Stimulated activated CD4-positive, alpha-beta T cell treated with anti-CD3 and anti-CD28 coated beads, Interleukin-12 subunit alpha, Interleukin-12 subunit beta, amount 100 ng/mL, for 24 hours (primary cell): Measurements from ENCODE around the gene DNASE2B.

Experiments used
- DNase-seq, 2 experiments: peaks; one replicate each; pipeline ENCODE4 v3.0.0-alpha.2; 2020; ENCODE audit warnings: low read depth in 2 of 2

The DNASE2B gene

DNA sequence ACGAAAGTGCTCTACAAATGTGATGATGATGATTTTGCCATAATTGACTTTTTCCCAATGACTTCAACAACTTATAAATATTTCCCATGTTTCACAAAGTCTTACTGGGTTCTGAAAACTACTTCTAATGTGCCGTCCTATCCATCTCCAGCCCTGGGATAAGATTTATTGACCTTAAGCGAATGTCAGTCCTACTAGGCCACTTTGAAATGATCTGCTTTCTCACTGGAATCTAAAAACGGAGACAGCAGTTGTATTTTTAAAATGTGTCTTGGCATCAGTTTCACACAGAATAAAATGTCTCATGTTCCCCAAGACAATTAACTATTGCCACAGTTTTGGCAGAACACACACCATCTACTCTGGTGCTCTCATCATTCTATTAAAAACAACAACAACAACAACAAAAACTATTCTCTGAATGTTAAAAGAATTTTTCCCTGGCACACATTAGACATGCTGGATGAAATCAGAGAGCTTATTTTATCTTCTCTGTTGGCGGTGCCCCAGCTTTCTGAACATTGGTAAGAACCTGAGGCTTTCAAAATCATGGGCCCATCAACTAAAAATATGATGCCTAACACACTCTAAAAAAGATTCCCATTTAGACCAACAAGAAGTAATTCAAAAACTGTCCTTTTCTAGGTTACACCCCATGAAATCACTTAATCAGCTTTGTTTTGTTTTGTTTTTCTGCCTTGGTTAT, 23.1 kb upstream of the DNASE2B start:
- no peak for DNase-seq

DNA sequence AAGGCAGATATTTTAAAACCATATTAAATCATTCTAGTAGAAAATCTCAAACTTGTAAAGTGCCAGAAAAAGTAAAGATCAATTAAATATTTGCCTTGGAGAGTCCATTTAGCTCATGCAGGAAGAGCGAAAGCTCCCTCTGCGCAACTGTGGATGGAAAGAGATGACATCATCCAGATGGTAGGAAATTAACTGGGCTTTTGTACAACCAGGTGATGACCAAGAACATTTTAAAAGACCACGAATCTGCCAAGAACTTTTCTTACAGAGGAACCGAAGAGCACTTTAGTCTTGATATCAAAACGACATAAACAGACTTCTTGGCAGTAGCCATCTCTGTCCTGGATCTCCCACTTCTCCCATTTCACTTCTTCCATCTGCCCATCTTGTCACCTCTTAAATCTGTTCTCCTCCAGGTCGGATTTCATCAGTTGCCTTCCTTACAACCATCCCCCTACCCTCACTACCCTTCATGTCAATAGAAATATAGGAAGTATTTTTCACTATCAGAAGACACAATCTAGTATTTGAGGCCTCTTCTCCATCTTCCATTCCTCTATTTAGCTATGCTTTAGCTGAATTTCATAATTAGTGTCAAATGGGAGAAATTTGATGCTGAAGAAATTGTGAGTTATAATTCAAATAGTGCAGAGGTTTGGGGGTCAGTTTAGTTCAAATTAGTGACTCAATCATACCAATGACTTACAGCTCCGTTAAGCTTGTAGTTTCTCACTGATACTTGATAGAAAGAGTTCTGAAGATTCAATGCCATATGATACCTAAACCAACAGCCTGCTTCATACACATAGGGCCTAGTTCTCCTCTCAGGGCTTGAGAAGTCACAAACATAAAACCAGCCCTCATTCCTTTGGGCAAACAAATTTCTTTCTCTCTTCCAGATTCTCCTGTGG, 22.0 kb upstream of the DNASE2B start:
- DNase-seq: no peak

DNA sequence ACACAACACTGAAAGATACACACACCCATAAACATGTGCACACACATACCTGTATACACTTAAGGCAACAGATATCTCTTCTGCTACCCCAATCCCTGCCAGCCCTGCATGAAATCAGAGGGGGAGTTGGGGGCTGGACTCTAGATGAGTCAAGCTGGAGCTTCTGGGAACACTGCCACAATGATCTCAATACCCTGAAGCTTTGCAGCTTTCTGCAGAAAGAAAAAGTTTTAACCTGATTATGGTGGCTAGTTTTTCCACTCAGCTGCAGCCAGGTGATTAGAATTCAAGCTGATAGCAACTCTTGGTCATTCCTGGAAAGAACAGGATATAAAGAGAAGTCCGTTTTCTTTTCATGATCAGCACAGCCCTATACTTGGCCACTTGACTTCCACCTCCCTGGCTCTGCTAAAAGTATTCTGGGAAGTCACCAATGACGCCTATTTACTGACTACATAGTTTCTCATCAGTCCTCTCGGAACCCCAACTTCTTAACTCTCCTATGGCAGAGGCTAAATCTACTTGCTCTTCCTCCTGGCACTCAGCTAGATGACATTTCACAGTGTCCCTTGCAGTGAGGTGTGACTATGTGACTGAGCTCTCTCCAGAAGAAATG, 20.7 kb upstream of the DNASE2B start:
- no peak for DNase-seq

DNA sequence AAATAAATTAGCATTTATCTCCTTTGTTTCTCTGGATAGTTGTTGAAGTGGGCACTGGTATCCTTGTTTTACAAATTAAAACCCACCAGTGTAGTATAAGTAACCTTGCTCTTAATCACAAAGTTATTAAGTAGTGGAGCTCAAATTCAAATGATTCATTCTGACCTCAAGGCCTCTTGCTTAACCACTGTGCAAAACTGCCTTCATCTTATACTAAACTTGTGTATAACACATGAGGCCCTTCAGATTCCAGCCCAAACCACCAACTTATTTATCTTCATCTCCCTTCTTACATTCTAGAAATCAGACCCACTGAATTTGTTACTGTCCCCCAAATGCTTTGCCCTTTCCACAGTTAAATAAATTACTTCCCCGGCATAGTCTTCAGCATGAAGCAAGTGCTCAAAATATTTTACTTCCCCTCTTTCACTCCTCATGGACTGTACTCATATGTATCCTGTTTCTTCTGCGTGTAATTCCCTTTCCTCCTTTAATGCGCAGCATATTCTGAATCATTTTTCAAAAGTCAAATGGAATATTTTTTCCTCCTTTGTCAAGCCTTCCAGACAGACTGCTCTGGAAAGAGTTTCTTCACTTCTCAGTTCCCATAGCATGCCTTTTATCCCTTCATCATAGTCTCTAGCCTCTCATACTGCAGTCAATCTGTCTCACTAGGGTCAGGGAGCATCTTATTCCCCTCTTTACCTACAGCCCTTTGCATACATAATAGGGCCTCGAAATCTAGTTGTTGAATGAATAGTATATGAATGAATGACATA, 19.0 kb upstream of the DNASE2B start:
- DNase-seq: no peak

DNA sequence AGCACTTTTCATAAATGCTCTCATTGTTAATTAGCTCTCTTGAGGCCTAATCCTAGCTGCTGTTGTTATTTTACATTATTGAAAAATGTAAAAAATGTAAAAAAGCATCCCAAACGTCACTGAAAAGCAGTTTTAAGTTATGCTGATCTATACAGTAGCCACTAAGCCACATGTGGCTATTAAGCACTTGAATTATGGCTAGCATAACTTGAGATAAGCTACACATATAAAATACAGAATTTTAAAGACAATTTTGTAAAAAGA, 18.4 kb upstream of the DNASE2B start:
- DNase-seq: no peak

DNA sequence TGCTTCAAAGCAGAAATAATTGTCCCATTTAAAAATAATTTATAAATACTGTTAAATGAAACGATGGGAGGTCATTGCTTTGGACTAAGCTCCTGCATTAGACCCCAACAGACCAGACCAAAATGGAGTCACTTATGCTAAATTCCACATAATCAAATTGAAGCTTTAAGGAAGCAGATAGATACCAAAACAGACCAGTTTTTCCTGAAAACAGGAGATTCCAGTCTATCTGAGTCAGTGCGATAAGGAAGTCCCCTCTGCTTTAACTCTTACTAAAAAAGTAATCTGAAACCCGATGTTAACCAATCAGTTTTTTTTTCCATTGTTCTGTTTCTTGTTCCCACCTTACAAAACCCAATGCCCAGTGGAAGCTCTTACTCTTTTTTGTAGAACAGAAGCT, 16.2 kb upstream of the DNASE2B start:
- DNase-seq: no peak

DNA sequence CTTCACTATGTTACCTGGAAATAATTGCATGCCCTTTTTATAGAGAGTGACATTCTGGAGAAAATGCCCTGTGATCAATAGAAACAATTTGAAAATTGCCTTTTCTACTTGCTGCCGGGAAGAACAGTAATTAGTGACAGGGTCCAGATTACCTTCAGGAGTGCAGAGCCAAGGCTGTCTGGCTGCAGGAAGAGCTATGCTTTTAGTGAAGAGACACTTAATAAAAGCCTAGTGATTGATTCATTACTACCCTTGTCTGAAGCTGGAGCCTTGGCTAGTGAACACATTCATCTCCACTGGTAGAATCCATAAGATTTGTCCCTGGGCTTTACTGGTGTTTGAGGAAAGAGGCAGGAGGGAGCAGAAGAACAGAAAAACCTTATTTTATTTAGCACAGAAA, 12.9 kb upstream of the DNASE2B start:
- DNase-seq: no peak

DNA sequence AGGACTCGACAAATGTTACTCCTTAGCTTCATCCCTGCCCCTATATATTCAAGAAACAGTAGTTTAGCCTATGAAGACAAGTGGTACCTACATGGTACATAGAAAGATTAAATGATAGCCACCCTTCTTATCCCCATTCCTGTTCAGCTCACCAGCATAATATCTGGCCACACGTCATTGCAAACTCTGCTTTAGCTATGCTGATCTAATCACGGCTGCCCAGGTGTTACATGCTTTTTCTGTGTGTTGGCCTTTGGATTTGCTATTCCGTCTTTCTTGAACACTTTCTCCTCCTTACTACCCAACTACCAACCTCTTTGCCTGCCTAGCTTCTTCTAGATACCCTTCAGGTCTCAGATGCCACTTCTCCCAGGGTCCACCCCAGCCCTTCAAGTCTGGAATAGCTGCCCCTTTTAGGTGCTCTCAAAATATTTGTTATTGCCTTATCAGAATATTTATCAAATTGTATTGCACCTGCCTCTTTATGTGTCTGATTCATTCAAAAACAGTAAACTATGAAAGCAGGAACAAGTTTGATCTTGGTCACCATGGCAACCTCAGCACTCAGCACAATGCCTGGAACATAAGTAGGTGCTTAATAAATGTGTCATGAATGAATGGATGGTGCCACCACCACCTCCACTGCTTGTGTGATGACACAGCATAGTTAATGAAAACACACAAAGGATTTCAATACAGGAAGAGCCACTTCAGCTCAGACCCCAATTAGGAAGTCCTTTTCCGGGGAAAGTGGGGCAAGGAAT, 11.4 kb upstream of the DNASE2B start:
- DNase-seq: no peak

DNA sequence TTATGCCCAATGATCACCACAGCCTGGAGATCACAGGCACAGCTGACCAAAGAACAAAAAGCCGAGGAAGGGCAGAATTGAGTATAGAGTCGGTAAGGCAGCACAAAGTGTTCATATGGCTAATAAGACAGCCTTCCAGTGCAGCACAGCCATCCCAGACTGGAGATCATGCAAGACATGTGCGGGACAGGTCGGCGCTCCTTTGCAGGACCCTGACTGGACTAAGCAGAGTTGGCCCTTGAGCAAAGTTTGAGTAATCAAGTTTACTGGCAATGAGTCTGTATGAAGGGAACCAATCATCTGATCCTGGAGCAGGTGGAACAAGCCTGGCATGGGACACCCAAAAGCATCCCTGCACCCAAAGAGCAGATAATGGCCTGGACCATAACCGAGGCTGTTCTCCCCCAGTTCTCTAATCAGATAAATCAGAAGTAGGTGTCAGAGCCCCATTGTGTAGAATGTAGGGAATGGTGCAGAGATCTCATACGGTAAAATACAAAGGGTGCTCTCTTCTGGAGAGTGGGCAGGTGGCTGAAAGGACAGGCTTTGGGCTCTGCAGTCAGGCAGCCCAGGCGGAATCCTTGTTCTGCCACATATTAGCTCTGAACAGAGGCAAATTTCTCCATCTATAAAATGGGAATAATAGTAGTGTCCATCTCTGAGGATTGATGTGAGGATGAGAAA, 10.7 kb upstream of the DNASE2B start:
- no peak for DNase-seq

DNA sequence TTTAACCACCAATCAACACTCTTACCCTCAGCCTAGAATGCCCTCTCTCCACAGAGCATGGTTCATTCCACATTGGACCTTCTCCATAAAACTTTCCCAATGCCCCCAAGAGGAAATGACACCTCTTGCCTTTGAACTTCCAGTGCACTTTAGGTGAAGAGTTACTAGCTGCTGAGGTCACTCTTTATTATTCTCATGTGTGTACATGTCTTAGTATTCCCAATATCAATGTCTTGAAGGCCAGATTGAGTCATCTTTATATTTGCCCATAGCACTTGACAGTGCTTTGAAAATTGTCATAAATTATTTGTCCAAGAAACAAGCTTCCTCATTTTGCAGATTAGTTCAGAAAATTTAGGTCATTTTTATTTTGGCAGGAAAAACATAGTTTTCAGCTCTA, 8.1 kb upstream of the DNASE2B start:
- no peak for DNase-seq

DNA sequence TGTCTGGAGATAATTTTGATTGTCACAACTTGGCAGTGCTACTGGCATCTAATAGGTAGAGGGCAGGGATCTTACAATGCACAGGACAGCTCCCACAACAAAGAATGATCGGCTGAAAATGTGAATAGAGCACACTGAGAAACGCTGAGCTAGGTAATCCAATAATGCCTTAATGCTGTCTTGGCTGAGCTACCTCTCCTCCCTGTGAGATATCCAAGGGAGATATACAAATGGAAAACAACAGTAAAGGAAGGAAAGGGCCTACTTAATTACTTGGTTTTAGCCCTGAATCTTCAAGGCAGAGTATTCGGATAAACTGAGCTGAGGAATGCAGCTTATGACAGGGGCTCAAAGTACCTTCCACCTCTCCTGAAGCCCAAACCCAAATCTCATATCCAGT, 2.9 kb downstream of the DNASE2B start:
- no peak for DNase-seq

DNA sequence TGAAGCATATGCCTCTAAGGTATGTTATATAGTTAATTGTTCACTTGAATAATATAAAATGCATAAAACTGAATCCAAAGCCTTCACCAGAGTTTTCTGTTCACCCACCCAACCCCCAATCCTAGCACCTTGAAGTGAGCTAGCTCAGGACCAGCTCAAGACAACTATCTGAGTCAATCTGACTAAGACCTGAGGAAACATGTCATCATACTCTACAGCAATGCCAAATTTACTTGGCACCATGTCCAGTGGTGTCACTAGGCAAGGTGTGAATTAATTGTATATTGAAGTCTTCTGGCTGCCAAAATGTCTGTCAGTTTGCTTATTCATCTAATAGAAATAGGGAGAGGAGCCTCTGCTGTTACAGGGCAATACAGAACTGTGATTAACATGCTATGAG, 3.8 kb downstream of the DNASE2B start:
- DNase-seq: no peak

DNA sequence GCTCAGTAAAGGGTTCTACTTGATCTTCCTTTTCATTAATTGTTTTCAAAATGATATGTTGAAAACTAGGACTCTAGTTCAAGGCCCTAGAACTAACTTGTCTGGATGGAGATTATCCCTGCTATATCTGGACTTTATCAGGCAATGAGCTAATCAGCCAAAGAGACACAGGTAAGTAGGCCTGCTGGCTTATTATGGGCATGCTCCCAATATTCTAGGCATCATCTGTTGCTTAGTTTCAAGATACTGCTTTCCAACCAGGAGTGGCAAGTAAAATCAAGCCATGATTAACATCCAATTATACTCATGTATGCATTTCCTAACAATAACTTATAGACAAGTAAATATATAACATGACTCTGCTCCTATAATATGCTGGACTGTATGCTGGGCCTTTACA, 4.2 kb downstream of the DNASE2B start:
- no peak for DNase-seq

DNA sequence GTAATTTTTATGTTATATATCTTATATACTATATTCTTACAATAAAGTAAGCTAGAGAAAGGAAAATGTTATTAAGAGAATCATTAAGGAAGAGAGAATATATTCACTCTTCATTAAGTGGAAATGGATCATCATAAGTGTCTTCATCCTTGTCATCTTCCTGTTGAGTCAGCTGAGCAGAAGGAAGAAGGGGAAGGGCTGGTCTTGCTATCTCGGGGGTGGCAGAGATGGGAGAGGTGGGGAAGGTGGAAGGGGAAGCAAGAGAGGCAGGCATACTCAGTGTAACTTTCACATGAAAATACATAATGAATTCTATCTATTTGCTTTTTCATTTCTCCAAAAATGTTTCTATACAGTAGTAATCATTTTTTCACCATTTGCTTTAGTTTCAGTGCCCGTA, 5.1 kb downstream of the DNASE2B start:
- DNase-seq: no peak

DNA sequence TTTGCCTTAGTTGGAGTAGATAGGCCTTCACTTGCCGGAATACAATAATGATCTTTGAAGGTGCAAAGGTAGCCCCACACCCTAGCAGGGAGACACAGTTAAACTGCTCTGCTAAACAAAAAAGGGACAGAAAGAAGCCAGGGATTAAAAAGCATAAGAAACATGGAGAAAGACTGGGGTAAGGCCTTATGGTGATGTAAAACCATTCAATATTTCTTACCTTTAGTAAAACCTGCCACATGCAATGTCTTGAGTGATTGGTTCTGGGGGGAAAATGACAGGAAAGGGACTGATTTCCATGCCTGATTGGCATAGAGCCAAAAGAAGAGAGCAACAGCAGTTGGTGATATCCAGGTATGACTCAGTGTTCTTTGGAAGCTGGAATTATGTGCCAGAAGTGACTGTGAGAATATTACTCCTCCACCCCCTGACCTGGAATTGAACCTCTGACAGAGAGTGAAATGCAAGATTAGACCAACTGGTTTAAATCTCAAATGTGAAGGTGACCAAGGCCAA, 8.1 kb downstream of the DNASE2B start:
- no peak for DNase-seq

DNA sequence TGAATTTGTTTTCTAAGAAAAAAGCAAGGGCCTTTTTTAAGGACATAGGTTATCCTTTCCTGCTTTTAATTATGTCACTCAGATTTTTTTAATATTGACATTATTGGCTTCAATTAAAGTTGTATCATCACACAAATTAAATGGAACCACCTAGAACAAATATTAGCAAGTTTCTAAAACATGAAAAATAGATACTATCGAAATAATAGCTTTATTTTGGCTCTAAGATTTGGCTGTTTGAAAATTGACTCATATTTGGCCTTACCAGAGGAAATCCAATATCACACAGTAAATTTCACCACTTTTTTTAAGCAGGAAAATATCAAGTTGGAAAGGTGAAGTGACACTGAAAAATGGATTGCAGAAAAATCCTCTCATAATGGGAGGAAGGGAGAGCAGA, 9.2 kb downstream of the DNASE2B start:
- no peak for DNase-seq

DNA sequence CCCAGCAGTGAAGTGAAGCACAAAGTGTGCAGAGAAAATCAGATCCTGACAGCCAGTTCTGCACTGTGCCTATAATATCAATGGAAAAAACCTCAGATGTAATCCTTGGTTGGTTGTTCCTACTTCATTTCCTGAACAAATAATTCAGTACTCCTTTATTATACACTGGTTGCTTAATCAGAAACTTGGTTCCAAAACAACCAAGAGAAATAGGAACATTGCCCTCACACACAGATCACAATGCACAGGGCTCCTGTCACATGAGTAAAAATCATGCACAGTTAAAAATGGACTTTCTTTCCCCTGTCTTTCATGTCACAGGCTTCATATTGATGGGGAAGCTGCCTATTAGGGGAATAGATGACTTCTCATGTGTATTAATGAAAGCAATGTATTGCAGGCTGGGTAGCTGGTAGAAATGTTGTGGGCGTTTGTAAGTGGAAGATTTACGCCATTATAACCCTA, 9.7 kb downstream of the DNASE2B start:
- DNase-seq: no peak

DNA sequence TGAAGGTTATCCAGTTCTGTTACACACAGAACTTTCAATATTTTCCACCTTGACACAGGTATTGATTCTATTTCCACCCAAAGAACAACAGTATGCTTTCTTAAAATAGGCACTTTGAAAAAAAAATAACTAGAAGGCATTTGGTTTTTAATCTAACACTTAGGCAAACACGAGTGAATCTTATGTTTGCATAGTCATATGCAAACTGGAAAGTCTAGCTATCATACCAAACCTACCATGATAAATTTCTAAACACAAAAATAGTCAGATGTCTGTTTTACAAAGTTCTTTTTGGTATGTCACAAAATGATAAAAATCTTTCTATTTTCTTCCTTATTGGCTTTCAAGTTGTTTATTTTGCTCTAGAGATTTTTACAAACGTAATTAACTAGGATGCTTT, 11.6 kb downstream of the DNASE2B start:
- no peak for DNase-seq

DNA sequence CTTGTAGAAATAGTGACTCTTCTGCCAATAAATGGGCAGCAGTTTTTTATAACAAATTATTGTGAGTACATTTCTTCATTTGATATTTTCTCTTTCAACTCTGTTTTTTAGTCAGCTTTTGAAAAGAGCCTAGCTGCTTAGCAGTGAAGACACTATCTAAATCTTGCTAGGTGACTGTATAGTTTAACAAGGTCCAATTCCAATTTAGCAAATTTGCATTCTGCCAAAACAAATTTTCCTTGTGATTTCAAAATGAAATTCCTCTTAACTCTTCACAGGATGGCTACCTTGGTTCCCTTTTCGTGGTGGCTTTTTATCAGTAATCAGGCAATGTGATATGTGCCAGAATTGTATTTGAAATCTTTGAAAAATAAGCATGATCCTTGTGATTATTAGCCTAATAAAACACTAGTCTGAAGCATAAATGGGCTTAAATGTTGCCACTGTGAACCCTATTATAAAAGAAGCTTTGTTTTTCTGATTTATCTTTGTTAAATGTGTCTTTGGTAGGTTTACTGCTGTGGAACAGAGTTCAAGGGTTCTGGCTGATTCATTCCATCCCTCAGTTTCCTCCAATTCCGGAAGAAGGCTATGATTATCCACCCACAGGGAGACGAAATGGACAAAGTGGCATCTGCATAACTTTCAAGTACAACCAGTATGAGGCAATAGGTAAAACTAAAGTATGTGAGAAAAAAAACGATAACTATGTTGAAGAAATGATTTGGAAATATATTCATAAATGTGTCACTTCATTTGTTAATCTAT, 12.2 kb downstream of the DNASE2B start:
- no peak for DNase-seq
